Endothelial cell of umbilical vein (primary cell): Measurements from ENCODE around the gene PRMT7. TPM values are rescaled to one million over a fixed set of nuclear protein-coding genes. Genes with fewer than 3 reads are reported as not detected.

Experiments used
- BruUV-seq: library from RNA; stranded (reverse); fragments of 400-500 nt; replicated peaks from 2 replicates; lab custom pipeline; 2021; lab: Mats Ljungman, UMichigan
- CTCF ChIA-PET: fragments of 300-600, 350-600 bp; sonication (Branson Sonifier 250); formaldehyde crosslinking; loops from one replicate; lab custom pipeline; 2021; ENCODE audit warnings: antibody characterized with exemption, inconsistent platforms; lab: Charles Lee
- POLR2A ChIA-PET: fragments of 300-600, 350-600 bp; sonication (Branson Sonifier 250); formaldehyde crosslinking; loops from one replicate; lab custom pipeline; 2021; ENCODE audit warnings: antibody characterized with exemption, inconsistent platforms; lab: Charles Lee
- DNase-seq: peaks from one replicate; pipeline ENCODE4 v3.0.0-alpha.2; 2011; ENCODE audit warnings: low read depth, low spot score
- FAIRE-seq: peaks from 2 replicates; lab custom pipeline; 2011; peaks lifted over from hg19 to GRCh38; lab: Jason Lieb, UNC
- H2AFZ ChIP-seq: 2 replicates; pipeline ENCODE4 v1.6.0; 2012; ENCODE audit warnings: low read depth, low read length, control low read depth, inconsistent platforms
- H3K27ac ChIP-seq: 2 replicates; pipeline ENCODE4 v1.5.1; 2011; ENCODE audit warnings: low read depth, mild to moderate bottlenecking, control low read depth, low read length, moderate library complexity; ENCODE audit not compliant: insufficient read depth
- H3K27me3 ChIP-seq, 2 experiments: 2 replicates each; pipeline versions ENCODE4 v1.6.0 to v1.6.1; 2011; ENCODE audit warnings: low read length in 2 of 2, mixed read lengths in 1 of 2; ENCODE audit not compliant: control insufficient read depth in 2 of 2, insufficient read depth in 2 of 2
- H3K36me3 ChIP-seq, 2 experiments: 2 replicates in 1 of 2; 3 replicates in 1 of 2; pipeline ENCODE4 v1.5.1; 2011; ENCODE audit warnings: low read length in 2 of 2, mild to moderate bottlenecking in 1 of 2, moderate library complexity in 1 of 2; ENCODE audit not compliant: control insufficient read depth in 2 of 2, insufficient read depth in 2 of 2; ENCODE audit errors: extremely low read depth in 1 of 2
- H3K4me1 ChIP-seq: 3 replicates; pipeline ENCODE4 v1.5.1; 2011; ENCODE audit warnings: mild to moderate bottlenecking, low read length; ENCODE audit not compliant: control insufficient read depth, insufficient read depth; ENCODE audit errors: extremely low read depth
- H3K4me2 ChIP-seq: 2 replicates; pipeline ENCODE4 v1.6.1; 2011; ENCODE audit warnings: low read length, control low read depth, mixed read lengths; ENCODE audit not compliant: insufficient read depth
- H3K4me3 ChIP-seq, 3 experiments: fragments of 200-600 bp in 1 of 3; sonication (generic), shearing (Covaris generic) in 1 of 3; replicated peaks in 1 of 3; 2 replicates each; pipeline ENCODE4 v1.5.1; 2011 to 2016; ENCODE audit warnings: control low read depth in 3 of 3, low read length in 3 of 3, mild to moderate bottlenecking in 2 of 3, inconsistent platforms in 1 of 3, low read depth in 1 of 3, moderate library complexity in 1 of 3; ENCODE audit not compliant: insufficient read depth in 1 of 3
- H3K79me2 ChIP-seq: 2 replicates; pipeline ENCODE4 v1.6.0; 2012; ENCODE audit warnings: low read length, inconsistent platforms; ENCODE audit not compliant: control insufficient read depth, insufficient read depth
- H3K9ac ChIP-seq: replicated peaks from 2 replicates; pipeline ENCODE3; 2011; ENCODE audit warnings: low read length, control low read depth; ENCODE audit not compliant: insufficient read depth; ENCODE audit errors: extremely low read depth
- H3K9me1 ChIP-seq: replicated peaks from 3 replicates; pipeline ENCODE4 v1.6.0; 2011; ENCODE audit warnings: mild to moderate bottlenecking, low read length; ENCODE audit not compliant: control insufficient read depth, insufficient read depth; ENCODE audit errors: extremely low read depth
- H3K9me3 ChIP-seq: replicated peaks from 2 replicates; pipeline ENCODE4 v1.5.1; 2012; ENCODE audit warnings: low read length, inconsistent platforms; ENCODE audit not compliant: control insufficient read depth, insufficient read depth
- H4K20me1 ChIP-seq: replicated peaks from 2 replicates; pipeline ENCODE3; 2011; ENCODE audit warnings: mild to moderate bottlenecking, low read length; ENCODE audit not compliant: control insufficient read depth, insufficient read depth; ENCODE audit errors: extremely low read depth
- CTCF ChIP-seq, 2 donors: IDR thresholded peaks; 1 replicate in 1 of 2; 2 replicates in 1 of 2; pipeline ENCODE4 v1.5.1; 2011; ENCODE audit warnings: low read length in 2 of 2, mild to moderate bottlenecking in 2 of 2, moderate library complexity in 2 of 2, control low read depth in 1 of 2, inconsistent platforms in 1 of 2, low read depth in 1 of 2; ENCODE audit not compliant: insufficient read depth in 1 of 2; ENCODE audit errors: extremely low read depth in 1 of 2
- EZH2 ChIP-seq: IDR thresholded peaks from 2 replicates; pipeline ENCODE4 v1.6.1; 2012; ENCODE audit warnings: borderline replicate concordance, low read depth, mild to moderate bottlenecking, moderate library complexity, low read length, inconsistent platforms; ENCODE audit not compliant: severe bottlenecking
- FOS ChIP-seq: IDR thresholded peaks from 2 replicates; pipeline ENCODE4 v1.6.1; 2011; ENCODE audit warnings: mild to moderate bottlenecking, low read length, moderate library complexity, borderline replicate concordance; ENCODE audit not compliant: insufficient read depth
- POLR2A ChIP-seq: IDR thresholded peaks from 2 replicates; pipeline ENCODE4 v1.6.1; 2012; ENCODE audit warnings: low read depth, mild to moderate bottlenecking, control low read depth, low read length
- dilution Hi-C: fragments of 300-500 bp; cut with MboI; formaldehyde crosslinking; loops from one replicate; pipeline ENCODE4 v1.15.0; 2019; ENCODE audit warnings: low sequenced_read_pairs; ENCODE audit not compliant: extremely low pct_ligation_motif_present
- intact Hi-C: fragments of 100-400 bp; cut with micrococcal nuclease; formaldehyde crosslinking; loops from one replicate; pipeline ENCODE4 v1.10.0; 2022
- polyA plus RNA-seq, 4 experiments: library from polyadenylated mRNA; depleted of rRNA in 3 of 4; stranded (reverse) in 3 of 4; unstranded in 1 of 4; fragments of >200 nt; gene quantifications; 2 replicates each; pipeline versions ENCODE4 v1.2.1 to v1.2.3, GENCODE V29; 2011 to 2012; ENCODE audit warnings: missing spikeins in 1 of 4
- total RNA-seq: library from RNA; stranded (reverse); gene quantifications from 2 replicates; pipeline ENCODE4 v1.2.3, GENCODE V29; 2021

The PRMT7 gene
- total and polyA plus RNA-seq, 2 donors (not counting 3 experiments of a cell fraction or from before 2014, with no cell fraction given), result 43.4 to 57.9 TPM

DNA sequence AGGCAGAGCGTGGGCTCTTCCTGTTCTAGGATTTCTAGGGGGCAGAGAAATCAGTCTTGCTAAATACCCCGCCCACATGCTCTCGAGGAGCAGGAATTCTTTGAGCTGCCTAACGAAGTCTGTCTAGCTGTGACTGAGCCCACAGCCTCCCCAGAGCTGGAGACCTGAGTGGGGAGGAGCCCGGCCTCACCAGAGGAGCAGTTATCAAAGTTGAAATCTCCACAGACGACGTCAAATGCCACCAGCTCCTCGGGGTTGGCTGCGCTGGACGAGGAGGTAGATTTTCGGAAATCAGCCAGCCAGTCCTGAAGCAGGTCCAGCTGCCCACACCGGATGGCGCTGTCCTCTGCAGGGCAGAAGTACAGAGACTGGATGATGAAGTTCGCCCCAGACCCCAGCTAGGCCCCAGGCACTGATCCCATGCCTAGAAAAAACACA, 53.8 kb downstream of the PRMT7 start:
- Histone ChIP-seq H3K4me1 (no peaks in the 10 kb centered on the region), H3K9ac (no peak overlapping the region), H4K20me1 (no peaks in the 10 kb centered on the region), H3K4me2 (no peak overlapping the region), H3K4me3 (no peak overlapping the region), H2AFZ (no peak overlapping the region), H3K27ac (no peak overlapping the region), H3K79me2 (no peaks in the 10 kb centered on the region), H3K9me3 (no peaks in the 10 kb centered on the region), H3K36me3 (no peaks in the 10 kb centered on the region), H3K9me1 (no peaks in the 10 kb centered on the region), H3K27me3 (no peaks in the 10 kb centered on the region)
- POLR2A ChIA-PET, result no interaction called here
- intact Hi-C loops, result no loop called here
- CTCF ChIA-PET, result interaction anchor here (0.8 to 1.5 kb wide), 5 partner anchors 9 to 110 kb away, joined by 3 to 4 read pairs (median 3); no protein-coding TSS in a partner anchor
- BruUV-seq, result no TSS peak
- TF ChIP-seq FOS (no peak), EZH2 (no peak), POLR2A (no peak)
- no peak for DNase-seq
- dilution Hi-C loops, result no loop called here
- no peak for FAIRE-seq

- Histone ChIP-seq H3K79me2 (no peaks in the 10 kb centered on the region), H3K9ac (no peak overlapping the region), H3K27ac (no peak overlapping the region), H3K9me3 (no peaks in the 10 kb centered on the region), H3K9me1 (no peaks in the 10 kb centered on the region), H3K27me3 (no peaks in the 10 kb centered on the region), H3K36me3 (no peaks in the 10 kb centered on the region), H3K4me3 (no peak overlapping the region), H3K4me2 (no peak overlapping the region), H2AFZ (no peak overlapping the region), H3K4me1 (no peaks in the 10 kb centered on the region), H4K20me1 (no peaks in the 10 kb centered on the region)
- BruUV-seq, result no TSS peak
- ChIA-PET CTCF (interaction anchor here (0.8 to 0.9 kb wide), 2 partner anchors 13 to 110 kb away, joined by 3 read pairs; no protein-coding TSS in a partner anchor), POLR2A (no interaction called here)
- DNase-seq (no peak), FAIRE-seq (no peak)
- intact Hi-C loops (no loop called here), dilution Hi-C loops (no loop called here)
- TF ChIP-seq EZH2 (no peak), FOS (no peak), CTCF (IDR thresholded peaks at IDR 0.05; ENCODE audit: extremely low read depth in 1 of 2, insufficient read depth in 1 of 2, low read depth in 1 of 2, low read length in 2 of 2) (no peak), POLR2A (no peak)
These were observed 54.5 kb downstream of the PRMT7 start for GRCh38 chr16:68365167-68365817.
